ENCODE data around the gene PCDHGC5.

GRCh38 chr5:141533897-141534296 lies 45.0 kb downstream of the PCDHGC5 start:
- TF ChIP-seq CTCF (IDR thresholded peaks at IDR 0.05; ENCODE audit: extremely low read depth in 1 of 2, insufficient read depth in 1 of 2, low read depth in 1 of 2, low read length in 2 of 2) (no peak), POLR2AphosphoS5 (IDR thresholded peaks at IDR 0.05; ENCODE audit: insufficient read depth, low read depth, low read length) (no peak), MAX (IDR thresholded peaks at IDR 0.05; ENCODE audit: insufficient read depth, insufficient read length) (no peak), POLR2A (IDR thresholded peaks at IDR 0.05; ENCODE audit: low read depth, low read length) (no peak), EZH2 (IDR thresholded peaks at IDR 0.05; ENCODE audit: borderline replicate concordance, low read depth, low read length, severe bottlenecking) (no peak), FOS (IDR thresholded peaks at IDR 0.05; ENCODE audit: borderline replicate concordance, insufficient read depth, low read length) (no peak)
